H1 (cell line): ENCODE results near the gene STK32C. TPM values are rescaled to one million over a fixed set of nuclear protein-coding genes. Genes with fewer than 3 reads are reported as not detected.

Source experiments
- CTCF ChIA-PET: fragments of 300-600 bp; sonication (Branson Sonifier 250); formaldehyde crosslinking; loops from one replicate; lab custom pipeline; 2021; ENCODE audit not compliant: partially characterized antibody; lab: Charles Lee
- POLR2A ChIA-PET: fragments of 300-600 bp; sonication (Branson Sonifier 250); formaldehyde crosslinking; loops from one replicate; lab custom pipeline; 2021; ENCODE audit warnings: inconsistent platforms; ENCODE audit not compliant: partially characterized antibody; lab: Charles Lee
- DNase-seq, 2 experiments: peaks; one replicate each; pipeline versions ENCODE4 v3.0.0 to v3.0.0-alpha.2; 2010 to 2022; ENCODE audit warnings: low spot score in 2 of 2, low read depth in 1 of 2, mixed read lengths in 1 of 2
- FAIRE-seq: peaks from 2 replicates; lab custom pipeline; 2011; peaks lifted over from hg19 to GRCh38; lab: Jason Lieb, UNC
- H2AFZ ChIP-seq: 2 replicates; pipeline ENCODE4 v1.8.1; 2012; ENCODE audit warnings: low read length, inconsistent platforms
- H2AK5ac ChIP-seq: 2 replicates; pipeline ENCODE4 v1.6.1; 2013; ENCODE audit warnings: low read depth, low read length
- H2BK120ac ChIP-seq: replicated peaks from 2 replicates; pipeline ENCODE3; 2013; ENCODE audit warnings: low read depth, low read length, inconsistent platforms
- H2BK12ac ChIP-seq: 2 replicates; pipeline ENCODE4 v1.6.1; 2013; ENCODE audit warnings: low read depth, low read length
- H2BK15ac ChIP-seq: 2 replicates; pipeline ENCODE4 v1.6.1; 2013; ENCODE audit warnings: low read length
- H2BK20ac ChIP-seq: 2 replicates; pipeline ENCODE4 v1.6.1; 2013; ENCODE audit warnings: low read length
- H2BK5ac ChIP-seq: 2 replicates; pipeline ENCODE4 v1.6.1; 2013; ENCODE audit warnings: low read depth, low read length
- H3K14ac ChIP-seq: 2 replicates; pipeline ENCODE4 v1.6.1; 2013; ENCODE audit warnings: inconsistent platforms; ENCODE audit not compliant: insufficient read length
- H3K18ac ChIP-seq: 2 replicates; pipeline ENCODE4 v1.6.1; 2013; ENCODE audit warnings: low read length; ENCODE audit errors: extremely low read depth
- H3K23ac ChIP-seq: 2 replicates; pipeline ENCODE4 v1.6.1; 2013; ENCODE audit warnings: inconsistent platforms; ENCODE audit not compliant: insufficient read length
- H3K23me2 ChIP-seq: 2 replicates; pipeline ENCODE4 v1.6.1; 2013; ENCODE audit warnings: low read depth, low read length
- H3K27ac ChIP-seq: 2 replicates; pipeline ENCODE4 v1.6.1; 2011; ENCODE audit warnings: low read depth, low read length, inconsistent platforms
- H3K27me3 ChIP-seq, 4 experiments: replicated peaks in 1 of 4; 1 replicate in 1 of 4; 2 replicates in 3 of 4; pipeline versions ENCODE4 v1.6.1 to v1.8.1; 2011 to 2013; ENCODE audit warnings: low read length in 3 of 4, mild to moderate bottlenecking in 3 of 4, inconsistent platforms in 2 of 4, mixed read lengths in 2 of 4, moderate library complexity in 1 of 4; ENCODE audit not compliant: control insufficient read depth in 3 of 4, insufficient read depth in 3 of 4; ENCODE audit errors: extremely low read depth in 1 of 4
- H3K36me3 ChIP-seq, 4 experiments: 2 replicates each; pipeline versions ENCODE4 v1.6.1 to v1.8.1; 2011 to 2013; ENCODE audit warnings: mild to moderate bottlenecking in 4 of 4, low read length in 3 of 4, moderate library complexity in 2 of 4, control low read depth in 1 of 4, inconsistent platforms in 1 of 4; ENCODE audit not compliant: insufficient read depth in 4 of 4, control insufficient read depth in 2 of 4
- H3K4ac ChIP-seq: replicated peaks from 2 replicates; pipeline ENCODE3; 2013; ENCODE audit warnings: low read length, low read depth, mixed read lengths, inconsistent platforms; ENCODE audit not compliant: insufficient read length
- H3K4me1 ChIP-seq, 4 experiments: replicated peaks in 1 of 4; 1 replicate in 1 of 4; 2 replicates in 3 of 4; pipeline versions ENCODE4 v1.6.1 to v1.8.1; 2011 to 2013; ENCODE audit warnings: low read length in 3 of 4, inconsistent platforms in 2 of 4, mixed read lengths in 1 of 4; ENCODE audit not compliant: insufficient read depth in 4 of 4, control insufficient read depth in 3 of 4
- H3K4me2 ChIP-seq, 2 experiments: 2 replicates each; pipeline versions ENCODE4 v1.6.1 to v1.8.1; 2011 to 2013; ENCODE audit warnings: low read depth in 2 of 2, low read length in 2 of 2, control low read depth in 1 of 2, inconsistent platforms in 1 of 2, mild to moderate bottlenecking in 1 of 2; ENCODE audit not compliant: insufficient read depth in 1 of 2
- H3K4me3 ChIP-seq, 4 experiments: fragments of 200-600, 300-600 bp in 1 of 4; sonication (generic), shearing (Covaris generic), sonication (Bioruptor Twin) in 1 of 4; 2 replicates each; pipeline versions ENCODE4 v1.5.1 to v1.8.1; 2011 to 2016; ENCODE audit warnings: low read length in 4 of 4, low read depth in 3 of 4, control low read depth in 2 of 4, inconsistent platforms in 2 of 4, mild to moderate bottlenecking in 2 of 4, mixed read lengths in 1 of 4, moderate library complexity in 1 of 4; ENCODE audit not compliant: insufficient read depth in 2 of 4; ENCODE audit errors: extremely low read depth in 1 of 4
- H3K56ac ChIP-seq: replicated peaks from 2 replicates; pipeline ENCODE3; 2013; ENCODE audit warnings: low read depth, mild to moderate bottlenecking, mixed read lengths, low read length, inconsistent platforms; ENCODE audit not compliant: insufficient read length
- H3K79me1 ChIP-seq: 2 replicates; pipeline ENCODE4 v1.6.1; 2013; ENCODE audit warnings: low read depth, low read length, control low read depth
- H3K79me2 ChIP-seq, 2 experiments: 2 replicates each; pipeline versions ENCODE4 v1.6.1 to v1.8.1; 2012 to 2013; ENCODE audit warnings: low read length in 2 of 2, mild to moderate bottlenecking in 2 of 2, inconsistent platforms in 1 of 2; ENCODE audit not compliant: insufficient read depth in 2 of 2, control insufficient read depth in 1 of 2
- H3K9ac ChIP-seq, 4 experiments: replicated peaks in 1 of 4; 1 replicate in 1 of 4; 2 replicates in 3 of 4; pipeline versions ENCODE4 v1.6.1 to v1.8.1; 2011 to 2013; ENCODE audit warnings: low read depth in 3 of 4, low read length in 3 of 4, control low read depth in 2 of 4, mild to moderate bottlenecking in 2 of 4, moderate library complexity in 2 of 4, inconsistent platforms in 1 of 4; ENCODE audit errors: extremely low read depth in 1 of 4
- H3K9me3 ChIP-seq, 2 experiments: 2 replicates each; pipeline versions ENCODE4 v1.6.1 to v1.8.1; 2012 to 2013; ENCODE audit warnings: mild to moderate bottlenecking in 2 of 2, moderate library complexity in 2 of 2, control low read depth in 1 of 2, inconsistent platforms in 1 of 2, low read depth in 1 of 2, low read length in 1 of 2, mixed read lengths in 1 of 2; ENCODE audit not compliant: insufficient read depth in 2 of 2
- H4K20me1 ChIP-seq, 2 experiments: replicated peaks in 1 of 2; 2 replicates each; pipeline versions ENCODE3 to v1.8.1; 2011 to 2013; ENCODE audit warnings: inconsistent platforms in 2 of 2, low read length in 2 of 2, mild to moderate bottlenecking in 1 of 2; ENCODE audit not compliant: insufficient read depth in 2 of 2, control insufficient read depth in 1 of 2
- H4K5ac ChIP-seq: 2 replicates; pipeline ENCODE4 v1.6.1; 2013; ENCODE audit warnings: low read length, low read depth, mixed read lengths, inconsistent platforms; ENCODE audit not compliant: insufficient read length
- H4K8ac ChIP-seq: 2 replicates; pipeline ENCODE4 v1.8.0; 2013; ENCODE audit warnings: mild to moderate bottlenecking, moderate library complexity, low read length, inconsistent platforms; ENCODE audit not compliant: insufficient read depth; ENCODE audit errors: extremely low read depth
- H4K91ac ChIP-seq: replicated peaks from 2 replicates; pipeline ENCODE3; 2013; ENCODE audit warnings: low read length, mixed read lengths, inconsistent platforms; ENCODE audit not compliant: insufficient read length
- ATF2 ChIP-seq: IDR thresholded peaks from 2 replicates; pipeline ENCODE4 v1.6.1; 2012; ENCODE audit warnings: low read length, inconsistent platforms
- CBX5 ChIP-seq: fragments of 300-800, 300-1000 bp; sonication (generic); IDR thresholded peaks from 2 replicates; pipeline ENCODE4 v1.7.1; 2016; ENCODE audit warnings: antibody characterized with exemption, low read length, low read depth
- CTBP2 ChIP-seq: IDR thresholded peaks from 2 replicates; pipeline ENCODE4 v1.7.0; 2011; ENCODE audit warnings: borderline replicate concordance, mild to moderate bottlenecking, moderate library complexity, mixed read lengths, low read length; ENCODE audit not compliant: insufficient read depth, insufficient read length
- EGR1 ChIP-seq: IDR thresholded peaks from 2 replicates; pipeline ENCODE4 v1.6.1; 2011; ENCODE audit warnings: low read depth, low read length, borderline replicate concordance
- EP300 ChIP-seq, 2 experiments: IDR thresholded peaks; 1 replicate in 1 of 2; 2 replicates in 1 of 2; pipeline ENCODE4 v1.6.1; 2011 to 2012; ENCODE audit warnings: low read depth in 2 of 2, low read length in 2 of 2, mild to moderate bottlenecking in 2 of 2, borderline replicate concordance in 1 of 2, inconsistent platforms in 1 of 2, moderate library complexity in 1 of 2
- GTF2F1 ChIP-seq: IDR thresholded peaks from 2 replicates; pipeline ENCODE4 v1.6.1; 2012; ENCODE audit warnings: low read depth, low read length, improper control_type of control experiment, borderline replicate concordance
- KDM5A ChIP-seq: fragments of 200-600 bp; IDR thresholded peaks from 2 replicates; pipeline ENCODE4 v1.7.1; 2012; ENCODE audit warnings: mild to moderate bottlenecking, low read length, inconsistent platforms, mixed read lengths
- SAP30 ChIP-seq: fragments of 300-600 bp; sonication (generic); IDR thresholded peaks from 2 replicates; pipeline ENCODE4 v1.7.1; 2012; ENCODE audit warnings: low read length, moderate library complexity, mild to moderate bottlenecking, inconsistent platforms; ENCODE audit not compliant: insufficient read depth, insufficient replicate concordance
- SIX5 ChIP-seq: IDR thresholded peaks from 2 replicates; pipeline ENCODE4 v1.6.1; 2011; ENCODE audit warnings: mild to moderate bottlenecking, low read depth, low read length
- YY1 ChIP-seq: IDR thresholded peaks from 2 replicates; pipeline ENCODE4 v1.6.1; 2011; ENCODE audit warnings: low read depth, mild to moderate bottlenecking, low read length
- whole genome bisulfite sequencing, 2 experiments: shearing (Covaris generic) in 1 of 2; methylation state at CpG; one replicate each; pipeline versions ENCODE4 v1.1.6 to v1.1.7; 2013 to 2015; ENCODE audit warnings: low lambda C conversion rate in 2 of 2, mixed read lengths in 2 of 2, inconsistent platforms in 1 of 2, low coverage in 1 of 2, missing lambda C conversion rate in 1 of 2; ENCODE audit not compliant: insufficient replicate concordance in 2 of 2, insufficient coverage in 1 of 2, insufficient read length in 1 of 2; ENCODE audit errors: extremely low coverage in 1 of 2, missing lambda C conversion rate in 1 of 2; 5-methylcytosine and 5-hydroxymethylcytosine counted together
- polyA plus RNA-seq, 7 experiments: library from polyadenylated mRNA; depleted of rRNA in 3 of 7; stranded (reverse) in 5 of 7; unstranded in 2 of 7; fragments of >200 nt in 5 of 7; fragments of 200-250 nt in 2 of 7; gene quantifications; 1 replicate in 5 of 7; 2 replicates in 1 of 7; 4 replicates in 1 of 7; pipeline versions ENCODE4 v1.2.1 to v1.2.3, GENCODE V29; 2011 to 2013; ENCODE audit warnings: missing spikeins in 2 of 7, mixed read lengths in 2 of 7
- total RNA-seq: library from RNA; stranded (reverse); fragmentation: NEBNext Ultra II Directional; extraction: Animal tissue kit (Norgen Biotek cat#: 25700); gene quantifications from 2 replicates; pipeline ENCODE4 v1.2.1, GENCODE V29; 2021
- TF ChIP-seq, protein P1 (sequence below): IDR thresholded peaks from 2 replicates; pipeline ENCODE4 v1.6.1; 2012; ENCODE audit warnings: inconsistent platforms

STK32C gene
- total and polyA plus RNA-seq, 2 of the 8 experiments (the other 6 are each of a cell fraction or from before 2014, with no cell fraction given): 10.6 to 15.6 TPM

- H3K27ac ChIP-seq: no peak overlapping the region
- peaks cover 4 to 8% of the 10 kb centered on the region in 2 experiments; a peak in 1 of 4 replicates for H3K9me3 ChIP-seq
- H3K4me2 ChIP-seq: no peak overlapping the region
- no peaks in the 10 kb centered on the region; a peak in 1 of 8 replicates for H3K36me3 ChIP-seq
- H2BK12ac ChIP-seq: no peak overlapping the region
- no peak overlapping the region for H3K9ac ChIP-seq
- no peaks in the 10 kb centered on the region for H3K79me2 ChIP-seq
- H3K4me1 ChIP-seq: peaks cover 0 to 5% (median 0%) of the 10 kb centered on the region in 4 experiments; a peak in 1 of 7 replicates
- H3K4me3 ChIP-seq: no peak overlapping the region
- H3K79me1 ChIP-seq: no peaks in the 10 kb centered on the region; the same call in 1 of the 2 replicates
- H4K20me1 ChIP-seq: peaks cover 0 to 3% of the 10 kb centered on the region in 2 experiments
- no peak overlapping the region for H3K23ac ChIP-seq
- FAIRE-seq: no peak
- H2BK15ac ChIP-seq: no peak overlapping the region
- no peak for DNase-seq
- 95% methylated on average over 11 of the region's 11 CpGs; no CpG with 5 or more reads in 1 of the 2 experiments for WGBS, 2 experiments
- POLR2A ChIA-PET: no interaction called here
- CTCF ChIA-PET: interaction anchor here (0.9 to 1.6 kb wide), 3 partner anchors 12 to 83 kb away, joined by 3 to 4 read pairs (median 4); no protein-coding TSS in a partner anchor
- no peak overlapping the region for H2BK20ac ChIP-seq
- no peak overlapping the region; the same call in 1 of the 2 replicates for H4K8ac ChIP-seq
- H3K27me3 ChIP-seq: no peaks in the 10 kb centered on the region; a peak in 1 of 7 replicates
- H3K23me2 ChIP-seq: no peaks in the 10 kb centered on the region
- no peak overlapping the region for H3K56ac ChIP-seq
- H4K91ac ChIP-seq: no peak overlapping the region
- H3K14ac ChIP-seq: no peak overlapping the region
- H2BK5ac ChIP-seq: no peak overlapping the region
- no peak overlapping the region for H2AK5ac ChIP-seq
- no peak overlapping the region for H4K5ac ChIP-seq
- H3K4ac ChIP-seq: no peak overlapping the region
- H2AFZ ChIP-seq: no peak overlapping the region
- no peak overlapping the region for H3K18ac ChIP-seq
- no peak overlapping the region for H2BK120ac ChIP-seq
- TF ChIP-seq GTF2F1 (no peak), CTBP2 (no peak), EP300 (IDR thresholded peaks at IDR 0.05; ENCODE audit: borderline replicate concordance in 1 of 2, low read depth in 2 of 2, low read length in 2 of 2) (no peak), EGR1 (no peak), YY1 (no peak), ATF2 (no peak), SIX5 (no peak), CBX5 (no peak), KDM5A (no peak), SAP30 (no peak)
- TF ChIP-seq, protein P1, sequence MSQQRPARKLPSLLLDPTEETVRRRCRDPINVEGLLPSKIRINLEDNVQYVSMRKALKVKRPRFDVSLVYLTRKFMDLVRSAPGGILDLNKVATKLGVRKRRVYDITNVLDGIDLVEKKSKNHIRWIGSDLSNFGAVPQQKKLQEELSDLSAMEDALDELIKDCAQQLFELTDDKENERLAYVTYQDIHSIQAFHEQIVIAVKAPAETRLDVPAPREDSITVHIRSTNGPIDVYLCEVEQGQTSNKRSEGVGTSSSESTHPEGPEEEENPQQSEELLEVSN: no peak
These were observed 37.5 kb downstream of the STK32C start for GRCh38 chr10:132270256-132270655.
